Left colon (tissue), 2 donors: ENCODE measurements around the gene CDKN2C. TPM values are rescaled to one million over a fixed set of nuclear protein-coding genes. Genes with fewer than 3 reads are reported as not detected.
"Not testable (repeated sequence)": the region's sequence is repeated elsewhere in the genome, so short reads cannot be mapped to it uniquely, and the experiment has no call there.

Source experiments
- ATAC-seq: fragments of 200-7000 bp; cut with Tn5 transposase; one replicate; pipeline ENCODE4 v1.9.1; 2020; ENCODE audit warnings: mild to moderate bottlenecking, moderate library complexity
- DNase-seq, 2 donors: peaks; one replicate each; pipeline ENCODE4 v3.0.0-alpha.2; 2020
- intact Hi-C, 2 donors: fragments of 100-400 bp; cut with DNase I in 1 of 2; cut with micrococcal nuclease in 1 of 2; formaldehyde crosslinking; loops; one replicate each; pipeline versions ENCODE4 v1.11.2 to v1.14.0; 2022; cut with DNase I, micrococcal nuclease
- total RNA-seq, 2 donors: library from RNA; stranded (reverse); fragmentation: NEBNext Ultra II Directional; extraction: Animal tissue kit (Norgen Biotek cat#: 25700); gene quantifications; one replicate each; pipeline ENCODE4 v1.2.1, GENCODE V29; 2021
- donor health status: DM: no; HTN: no; CAD: no.
- donor health status: DM: yes; HTN: yes; CAD: no.

CDKN2C gene
- total RNA-seq, 2 donors from 2014 or later: 5.8 to 6.4 TPM

DNA sequence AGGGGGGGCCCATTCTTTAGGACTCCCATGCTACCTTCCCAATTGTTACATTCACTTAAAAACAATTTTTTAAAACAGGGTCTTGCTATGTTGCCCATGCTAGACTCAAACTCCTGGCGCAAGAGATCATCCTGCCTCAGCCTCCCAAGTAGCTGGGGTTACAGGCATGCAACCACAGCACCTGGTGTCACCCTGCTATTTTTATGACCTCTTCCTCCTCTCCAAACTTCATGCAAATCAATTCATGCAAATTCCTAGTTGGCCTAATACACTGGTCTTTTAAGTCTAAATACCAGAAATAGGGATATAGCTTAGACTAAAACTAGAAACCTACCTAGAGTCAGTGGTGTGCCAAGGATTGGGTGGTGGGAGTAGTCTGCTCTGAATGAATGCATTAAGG is 30.1 kb downstream of the CDKN2C start:
- no peak for DNase-seq
- intact Hi-C loops: no loop called here
- ATAC-seq: no peak

DNA sequence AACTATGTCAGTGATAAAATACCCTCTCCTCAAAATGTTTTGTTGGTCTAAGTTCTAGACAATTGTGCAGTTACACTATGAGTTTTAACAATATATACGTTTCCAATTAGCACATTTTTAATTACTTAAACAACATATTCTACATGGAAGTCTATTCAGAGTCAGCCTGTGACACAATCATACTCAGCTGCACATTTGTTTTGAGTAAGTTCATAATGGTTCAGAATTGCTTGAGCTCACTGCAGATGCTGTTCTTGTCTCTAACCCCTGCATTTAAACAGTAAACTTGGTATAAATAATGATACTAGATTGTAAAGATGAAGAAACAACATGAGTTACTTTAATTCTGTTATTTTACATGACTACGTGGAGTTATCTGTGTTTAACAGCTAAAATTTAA is 30.6 kb downstream of the CDKN2C start:
- intact Hi-C loops: no loop called here
- ATAC-seq: no peak
- no peak for DNase-seq

DNA sequence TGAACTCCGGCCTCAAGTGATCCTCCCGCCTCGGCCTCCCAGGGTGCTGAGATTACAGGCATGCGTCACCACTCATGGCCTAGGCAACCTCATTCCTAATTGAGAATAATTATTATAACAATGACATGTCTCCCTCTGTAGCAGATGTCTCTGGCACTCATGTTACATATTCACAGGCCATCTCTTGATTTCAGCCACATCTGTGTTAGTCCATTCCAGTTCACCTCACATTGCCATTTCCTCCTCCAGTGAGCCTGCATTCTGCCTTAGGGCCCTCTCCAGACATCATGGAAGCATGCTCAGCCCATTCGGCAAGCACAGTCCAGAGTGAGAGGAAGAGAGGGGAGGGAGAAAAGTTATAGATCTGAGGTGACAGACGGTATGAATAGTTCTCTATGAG is 32.5 kb downstream of the CDKN2C start:
- intact Hi-C loops: no loop called here
- DNase-seq: no peak
- no peak for ATAC-seq

DNA sequence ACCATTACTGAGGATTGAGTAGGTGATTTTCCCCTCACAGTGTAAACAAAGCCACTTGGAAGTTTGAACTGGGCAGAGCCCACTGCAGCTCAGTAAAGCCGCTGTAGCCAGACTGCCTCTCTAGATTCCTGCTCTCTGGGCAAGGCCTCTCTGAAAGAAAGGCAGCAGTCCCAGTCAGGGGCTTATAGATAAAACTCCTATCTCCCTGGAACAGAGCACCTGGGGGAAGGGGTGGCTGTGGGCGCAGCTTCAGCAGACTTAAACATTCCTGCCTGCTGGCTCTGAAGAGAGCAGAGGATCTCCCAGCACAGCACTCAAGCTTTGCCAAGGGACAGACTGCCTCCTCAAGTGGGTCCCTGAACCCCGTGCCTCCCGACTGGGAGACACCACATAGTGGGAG is 35.5 kb downstream of the CDKN2C start:
- DNase-seq, ATAC-seq, intact Hi-C loops: not testable (repeated sequence)

DNA sequence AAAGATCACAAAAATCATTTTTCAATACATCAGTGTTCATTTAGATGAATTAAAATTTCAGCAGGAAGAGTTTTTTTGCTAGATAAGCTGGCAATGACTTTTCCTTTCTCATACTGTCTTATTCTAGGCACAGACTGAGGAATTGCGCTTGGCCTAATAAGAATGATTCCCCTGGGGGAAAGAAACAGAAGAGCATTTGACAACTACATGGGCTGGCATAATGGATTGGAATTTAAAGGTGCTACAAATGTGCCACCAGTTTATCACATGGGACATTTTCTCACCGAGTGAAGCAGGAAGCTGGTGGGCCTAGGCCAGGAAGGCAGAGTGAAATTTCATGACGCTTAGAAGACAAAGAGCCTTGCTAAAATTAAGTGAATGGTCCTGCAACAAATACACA is 39.3 kb downstream of the CDKN2C start:
- ATAC-seq (no peak), DNase-seq (no peak)
- intact Hi-C loops: no loop called here

DNA sequence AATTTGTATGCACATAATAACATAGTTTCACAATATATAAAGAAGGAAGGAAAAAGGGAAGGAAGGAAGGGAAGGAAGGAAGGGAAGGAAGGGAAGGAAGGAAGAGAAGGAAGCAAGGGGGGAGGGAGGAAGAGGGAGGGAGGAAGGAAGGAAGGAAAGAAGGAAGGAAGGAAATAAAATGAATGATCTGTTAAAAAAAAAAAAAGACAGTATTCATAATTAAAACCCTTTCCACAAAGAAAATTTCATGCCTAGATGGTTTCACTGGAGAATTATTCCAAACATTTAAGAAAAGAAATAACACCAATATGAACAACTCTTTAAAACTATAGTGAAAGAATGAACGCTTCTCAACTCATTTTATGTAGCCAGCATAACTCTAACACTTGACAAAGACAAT is 44.8 kb downstream of the CDKN2C start:
- DNase-seq (no peak), ATAC-seq (no peak)
- intact Hi-C loops: no loop called here

DNA sequence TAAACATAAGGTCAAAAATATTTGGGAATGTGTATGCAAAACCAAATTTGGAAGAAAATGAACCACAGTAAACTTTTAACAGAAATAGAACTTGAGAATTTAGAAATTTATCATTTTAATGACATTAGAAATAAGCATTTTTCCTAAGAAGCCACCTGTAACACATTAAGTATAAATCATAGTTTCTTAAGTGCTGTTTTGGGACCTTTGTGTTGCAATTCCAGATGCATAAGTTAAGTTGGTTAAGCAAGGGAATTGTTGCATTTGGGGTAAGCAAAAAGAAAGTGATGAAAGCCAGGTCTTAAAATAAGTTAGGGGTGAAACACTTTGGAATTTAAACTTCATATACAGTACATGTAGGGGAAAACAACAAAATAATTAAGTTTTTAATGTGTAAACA is 49.8 kb downstream of the CDKN2C start:
- no peak for DNase-seq
- ATAC-seq: no peak
- intact Hi-C loops: no loop called here

Other genes starting within 250 kb of the CDKN2C start
- gene FAF1, start 10.0 kb upstream of the CDKN2C start, total RNA-seq: 10 to 100 TPM; 48.8 to 52.6 TPM
- not detected for gene C1orf185, start 132.0 kb downstream of the CDKN2C start, total RNA-seq